ENCODE results near the gene TCF23. TPM values are rescaled to one million over a fixed set of nuclear protein-coding genes. Genes with fewer than 3 reads are reported as not detected.
"Not testable (repeated sequence)": the region's sequence is repeated elsewhere in the genome, so short reads cannot be mapped to it uniquely, and the experiment has no call there.

TCF23 gene
- polyA plus RNA-seq, 5 donors, result 0.06 to 0.15 (median 0.12) TPM

DNA sequence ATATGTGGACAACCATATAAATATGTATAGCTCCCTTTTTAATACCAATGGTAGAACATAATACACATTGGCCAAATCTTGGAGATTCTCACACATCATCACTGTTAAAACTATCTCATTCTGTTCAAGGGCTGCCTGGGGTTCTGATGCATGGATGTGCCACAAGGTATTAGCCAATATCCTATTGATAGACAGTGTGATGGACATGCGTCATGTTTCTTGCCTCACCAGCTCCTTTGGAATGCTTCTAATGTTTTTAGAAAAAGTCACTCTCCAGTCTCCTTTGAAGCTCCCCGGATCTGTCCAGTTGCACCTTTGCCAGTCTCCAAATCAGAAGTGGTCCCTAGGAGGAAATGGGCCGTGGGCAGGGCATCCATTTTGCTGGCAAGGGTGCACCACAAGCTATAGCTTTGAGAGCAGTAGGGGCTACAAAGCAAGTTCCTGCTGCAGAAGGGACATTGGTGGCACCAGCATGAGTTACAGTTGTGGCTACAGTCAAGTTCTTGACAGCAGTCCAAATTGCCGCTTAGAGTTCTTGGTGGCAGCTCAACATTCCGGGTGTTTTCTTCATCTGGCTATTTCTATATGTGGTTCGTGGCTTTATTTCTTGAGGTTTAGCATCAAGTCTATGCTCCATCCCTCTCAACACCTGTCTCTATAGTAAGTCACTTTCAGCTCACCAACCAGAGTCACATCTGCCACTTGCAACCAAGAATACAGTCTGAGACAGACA lies 38.0 kb downstream of the TCF23 start:
- DNase-seq, result no peak

DNA sequence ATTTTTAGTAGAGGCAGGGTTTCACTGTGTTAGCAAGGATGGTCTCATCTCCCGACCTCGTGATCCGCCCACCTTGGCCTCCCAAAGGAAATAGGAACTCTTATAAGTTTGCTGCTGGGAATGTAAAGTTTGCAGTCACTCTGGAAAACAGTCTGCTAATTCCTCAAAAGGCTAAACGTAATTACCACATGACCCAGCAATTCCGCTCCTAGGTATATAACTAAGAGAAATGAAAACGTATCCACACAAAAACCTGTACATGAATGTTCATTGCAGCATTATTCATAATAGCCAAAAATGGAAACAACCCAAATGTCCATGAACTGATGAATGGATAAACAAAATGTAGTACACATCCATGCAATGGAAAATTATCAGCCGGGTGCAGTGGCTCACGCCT lies 41.2 kb downstream of the TCF23 start:
- no peak for DNase-seq

DNA sequence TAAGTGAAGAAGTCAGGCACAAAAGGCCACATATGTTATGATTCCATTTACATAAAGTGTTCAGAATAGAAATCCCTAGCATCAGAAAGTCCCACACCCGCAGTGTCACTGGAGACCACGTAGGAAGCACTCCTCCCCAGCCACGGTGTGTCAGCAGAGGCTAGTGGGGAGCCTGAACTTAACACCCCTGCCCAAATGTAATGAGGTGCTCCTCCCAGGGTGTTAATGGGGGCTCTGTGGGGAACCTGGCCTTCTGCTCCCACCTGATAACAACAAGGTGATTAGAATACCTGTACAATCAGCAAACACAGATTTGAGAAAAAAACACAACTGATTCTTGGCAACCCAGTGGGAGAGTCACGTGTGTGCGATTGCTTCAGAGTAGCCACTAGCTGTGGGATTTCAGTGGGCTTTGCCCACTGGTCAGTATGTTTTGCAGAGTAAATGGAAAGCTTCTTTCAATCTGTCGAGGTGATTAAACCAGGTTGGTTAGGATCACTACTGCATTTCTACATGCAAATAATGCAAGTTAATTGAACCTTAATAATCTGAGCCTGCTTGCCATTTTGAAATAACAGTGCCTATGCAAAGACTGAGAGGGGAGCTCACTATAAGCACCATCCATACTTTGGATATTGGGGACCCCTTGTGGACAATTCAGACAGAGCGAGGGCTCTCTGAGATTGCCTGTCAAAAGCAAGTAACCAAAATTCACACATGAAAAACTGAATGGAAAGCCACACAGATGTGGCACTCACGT lies 42.4 kb downstream of the TCF23 start:
- DNase-seq, result peak; percentile 40 to 56

DNA sequence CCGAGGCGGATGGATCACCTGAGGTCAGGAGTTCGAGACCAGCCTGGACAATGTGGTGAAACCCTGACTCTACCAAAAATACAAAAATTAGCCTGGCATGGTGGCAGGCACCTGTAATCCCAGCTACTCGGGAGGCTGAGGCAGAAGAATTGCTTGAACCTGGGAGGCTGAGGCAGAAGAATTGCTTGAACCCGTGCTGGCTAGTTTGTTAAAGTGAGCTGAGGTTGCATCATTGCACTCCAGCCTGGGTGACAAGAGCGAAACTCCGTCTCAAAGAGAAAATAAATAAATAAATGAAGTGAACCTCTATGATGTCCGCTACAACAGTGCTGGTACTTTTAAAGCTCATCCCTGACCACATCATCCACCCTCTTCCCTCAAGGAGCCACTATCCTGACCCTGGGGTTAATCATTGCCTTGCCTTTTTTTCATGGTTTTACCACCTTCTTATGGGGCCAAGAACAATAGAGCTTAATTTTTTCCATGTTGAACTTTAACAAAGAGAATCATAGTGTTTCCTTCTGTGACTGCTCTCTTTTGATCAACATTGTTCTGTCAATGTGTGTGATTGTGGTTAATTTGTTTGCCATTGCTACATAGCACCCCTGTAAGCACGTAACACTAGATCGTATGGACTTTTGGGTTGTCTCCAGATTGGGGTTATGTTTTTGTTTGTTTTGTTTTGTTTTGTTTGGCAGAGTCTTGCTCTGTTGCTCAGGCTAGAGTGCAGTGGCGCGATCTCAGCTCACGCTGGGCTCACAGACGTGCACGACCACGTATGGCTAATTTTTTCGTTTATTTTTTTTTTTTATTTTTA lies 45.9 kb downstream of the TCF23 start:
- no peak for DNase-seq

DNA sequence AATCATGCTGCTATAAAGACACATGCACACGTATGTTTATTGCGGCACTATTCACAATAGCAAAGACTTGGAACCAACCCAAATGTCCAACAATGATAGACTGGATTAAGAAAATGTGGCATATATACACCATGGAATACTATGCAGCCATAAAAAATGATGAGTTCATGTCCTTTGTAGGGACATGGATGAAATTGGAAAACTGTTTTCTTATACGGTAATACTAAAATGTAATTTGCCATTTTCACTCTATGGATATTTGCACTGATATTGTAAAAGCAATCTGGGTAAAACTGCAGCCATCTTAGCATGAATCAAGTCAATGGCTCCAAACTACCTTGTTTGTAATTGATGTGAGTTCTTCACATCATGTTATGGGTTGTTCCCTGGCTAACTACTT lies 47.0 kb downstream of the TCF23 start:
- DNase-seq, result not testable (repeated sequence)

DNA sequence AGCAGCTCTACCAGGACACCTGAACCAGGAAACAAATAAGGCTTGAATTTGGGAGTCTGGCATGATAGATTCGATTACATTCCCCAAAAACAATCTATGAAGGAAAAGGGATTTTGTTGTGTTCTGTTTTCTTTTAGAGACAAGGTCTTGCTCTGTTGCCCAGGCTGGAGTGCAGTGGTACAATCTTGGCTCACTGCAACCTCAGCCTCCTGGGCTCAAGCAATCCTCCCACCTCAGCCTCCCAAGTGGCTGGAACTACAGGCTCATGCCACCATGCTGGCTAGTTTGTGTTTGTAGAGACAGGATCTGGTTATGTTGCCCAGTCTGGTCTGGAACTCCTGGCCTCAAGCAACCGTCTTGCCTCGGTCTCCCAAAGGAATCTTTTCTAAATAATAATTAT lies 49.3 kb downstream of the TCF23 start:
- not testable (repeated sequence) for DNase-seq

DNA sequence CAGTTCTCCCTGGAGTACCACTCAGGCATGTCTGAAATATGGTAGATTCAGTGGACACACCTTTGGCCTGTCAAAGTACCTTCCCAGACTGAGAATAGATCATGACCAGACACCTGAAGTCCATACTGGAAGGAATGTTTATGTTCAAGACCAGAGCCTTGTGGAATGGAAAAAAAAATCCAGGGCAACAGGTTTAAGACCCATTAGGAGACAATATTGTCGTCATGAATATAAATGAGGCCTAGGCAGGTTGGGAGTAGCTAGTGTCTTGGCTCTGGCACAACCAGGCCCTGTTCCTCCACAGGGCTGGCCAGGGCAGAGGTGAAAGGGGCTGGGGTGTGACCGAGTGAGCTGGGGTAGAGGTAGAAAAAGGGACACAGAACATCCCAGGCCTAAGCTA lies 49.8 kb downstream of the TCF23 start:
- DNase-seq, result no peak

DNA sequence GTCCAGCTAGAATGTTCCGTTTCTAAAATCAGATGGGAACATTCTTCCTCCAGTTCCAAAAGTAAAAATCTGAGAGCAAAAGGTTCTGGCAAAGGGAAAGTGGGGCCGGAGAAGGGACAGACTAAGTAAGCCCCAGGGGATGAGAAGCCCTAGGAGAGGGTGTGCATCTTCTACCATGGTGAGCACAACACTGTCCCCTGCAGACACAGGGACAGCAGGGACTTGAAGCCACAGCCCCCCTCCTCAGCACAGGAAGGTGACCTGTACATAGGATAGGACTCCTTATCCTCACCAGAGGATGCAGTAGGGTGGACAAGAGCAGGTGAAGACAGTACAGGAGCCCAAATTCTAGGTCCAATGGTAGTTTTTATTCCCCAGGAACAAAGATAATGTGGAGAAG lies 50.4 kb downstream of the TCF23 start:
- DNase-seq, result no peak

DNA sequence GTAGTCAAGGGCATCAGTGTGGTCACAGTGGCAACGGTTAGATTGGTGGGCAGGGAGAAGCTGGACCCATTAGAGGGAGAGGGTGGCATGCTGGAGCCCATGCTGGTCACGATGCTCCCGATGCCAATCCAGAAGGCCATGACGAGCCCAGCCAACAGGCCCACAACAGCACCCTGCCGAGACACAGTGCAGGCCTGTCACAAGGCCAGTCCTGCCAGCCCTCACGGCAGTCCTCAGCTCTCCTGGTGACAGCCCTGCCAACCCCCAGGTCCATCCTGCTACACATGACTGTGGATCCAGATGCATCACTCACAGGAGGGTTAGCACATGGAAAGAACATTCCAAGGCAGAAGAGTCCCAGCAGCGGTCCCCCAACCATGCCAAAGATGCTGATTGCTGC lies 52.9 kb downstream of the TCF23 start:
- no peak for DNase-seq

DNA sequence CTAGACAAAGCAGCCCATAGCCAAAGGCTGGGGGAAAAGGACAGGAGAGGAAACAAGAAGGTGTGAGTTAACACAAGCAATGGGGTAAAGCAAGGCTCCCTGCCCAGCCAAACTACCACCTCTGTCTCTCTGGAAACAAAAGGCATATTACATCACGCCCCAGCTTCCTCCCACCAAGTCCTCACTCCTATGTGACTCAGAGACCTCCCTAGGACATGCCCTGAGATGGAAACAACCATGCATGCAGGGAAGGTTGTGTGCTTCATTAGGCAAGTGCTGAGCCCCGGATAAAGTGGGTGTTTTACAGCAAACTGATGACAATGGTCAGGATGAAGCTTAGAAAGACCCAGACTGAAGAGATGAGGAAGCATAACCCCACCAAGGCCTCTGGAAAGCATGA lies 54.0 kb downstream of the TCF23 start:
- DNase-seq, result no peak

DNA sequence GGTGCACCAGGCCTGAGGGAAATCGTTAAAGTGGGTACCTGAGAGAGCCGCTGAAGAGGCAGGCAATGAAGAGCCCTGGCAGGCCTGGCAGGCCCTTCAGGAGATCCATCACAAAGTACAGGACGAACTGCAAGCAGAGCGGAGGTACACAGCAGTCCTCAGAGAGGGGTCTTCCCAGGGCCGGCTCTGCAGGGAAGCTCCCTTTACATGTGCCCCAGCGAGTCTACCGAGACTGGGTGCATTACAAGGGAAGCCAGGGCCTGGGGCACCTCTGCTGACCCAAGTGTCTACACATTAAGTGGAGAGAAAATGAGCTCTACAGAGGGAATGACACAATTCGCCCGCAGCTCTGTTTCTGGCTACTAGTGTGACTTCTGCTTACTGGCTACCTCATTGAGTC lies 54.9 kb downstream of the TCF23 start:
- DNase-seq, result no peak

DNA sequence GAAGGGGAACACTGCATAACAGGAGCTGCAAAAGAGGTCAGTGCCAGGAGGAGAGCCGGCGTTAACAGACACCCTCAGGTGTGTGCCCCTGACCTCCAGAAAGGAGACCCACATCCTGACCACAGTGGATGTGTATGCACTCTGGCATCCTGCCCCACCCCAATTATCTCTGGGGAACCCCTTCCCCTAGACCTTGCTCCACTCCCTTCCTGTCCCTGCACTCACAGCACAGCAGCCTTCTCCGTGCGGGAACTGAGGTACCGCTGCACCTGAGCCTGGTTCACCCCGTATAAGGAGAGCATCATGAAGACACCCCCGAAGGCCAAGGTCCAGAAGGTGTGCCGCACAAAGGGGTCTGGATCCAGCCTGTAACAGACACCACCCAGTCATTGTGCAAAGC lies 55.8 kb downstream of the TCF23 start:
- DNase-seq, result no peak

DNA sequence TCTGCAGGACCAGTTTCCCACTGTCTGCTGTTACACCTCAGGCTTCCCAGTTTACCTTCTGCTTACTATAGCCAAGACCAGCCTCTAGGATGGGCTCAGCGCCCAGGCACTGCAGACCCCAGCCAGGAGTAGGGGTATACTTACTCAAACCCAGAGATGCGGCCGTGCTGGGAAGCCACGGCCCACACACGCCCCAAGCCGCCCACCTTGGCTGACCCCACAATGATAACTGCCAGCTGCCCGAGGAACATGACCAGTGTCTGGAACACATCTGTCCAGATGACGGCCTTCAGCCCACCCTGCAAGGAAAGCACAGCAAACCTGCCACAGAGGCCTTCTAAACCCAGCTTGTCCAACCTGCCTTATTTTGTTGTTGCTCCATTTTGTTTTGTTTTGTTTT lies 56.4 kb downstream of the TCF23 start:
- no peak for DNase-seq

DNA sequence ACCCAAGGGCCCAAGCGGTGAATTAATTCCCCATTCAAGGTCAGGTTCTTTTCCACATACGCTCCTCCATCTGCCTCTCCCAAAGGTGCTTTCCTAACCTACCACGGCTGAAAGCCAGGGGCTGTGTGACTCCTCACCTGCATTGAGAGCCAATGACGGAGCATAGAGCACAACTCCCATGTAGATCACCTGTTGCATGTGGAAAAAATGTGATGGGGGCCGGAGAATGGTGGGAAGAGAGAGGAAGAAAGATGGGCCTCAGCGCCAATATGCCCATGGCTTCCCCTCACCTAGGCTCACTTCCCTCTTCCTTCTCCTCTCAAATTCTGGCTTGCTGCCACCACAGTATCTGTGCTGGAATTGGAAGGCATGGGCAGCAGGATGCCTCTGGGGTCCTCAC lies 57.5 kb downstream of the TCF23 start:
- DNase-seq, result no peak

Other genes with a start within 250 kb of the TCF23 start
- 10 to 100 TPM in 2 of 5 donors, 1 to 10 TPM in 3; 6.2 to 13.6 (median 9.2) TPM for gene MAPRE3, start 178.4 kb upstream of the TCF23 start, polyA plus RNA-seq (ENCODE audit: insufficient read depth in 1 of 5, insufficient read length in 5 of 5, low replicate concordance in 1 of 5)
- 10 to 100 TPM; 56.8 to 89.2 (median 75.8) TPM for gene TMEM214, start 116.0 kb upstream of the TCF23 start, polyA plus RNA-seq (ENCODE audit: insufficient read depth in 1 of 5, insufficient read length in 5 of 5, low replicate concordance in 1 of 5)
- gene AGBL5, start 97.3 kb upstream of the TCF23 start, polyA plus RNA-seq (ENCODE audit: insufficient read depth in 1 of 5, insufficient read length in 5 of 5, low replicate concordance in 1 of 5), result 10 to 100 TPM; 45.6 to 55.3 (median 53.8) TPM
- gene OST4, start 77.3 kb upstream of the TCF23 start, polyA plus RNA-seq (ENCODE audit: insufficient read depth in 1 of 5, insufficient read length in 5 of 5, low replicate concordance in 1 of 5), result 100 to 1,000 TPM; 250 to 316 (median 260) TPM
- gene EMILIN1, start 70.4 kb upstream of the TCF23 start, polyA plus RNA-seq (ENCODE audit: insufficient read depth in 1 of 5, insufficient read length in 5 of 5, low replicate concordance in 1 of 5), result 100 to 1,000 TPM; 120 to 341 (median 140) TPM
- gene KHK, start 62.2 kb upstream of the TCF23 start, polyA plus RNA-seq (ENCODE audit: insufficient read depth in 1 of 5, insufficient read length in 5 of 5, low replicate concordance in 1 of 5), result 1 to 10 TPM; 4.2 to 6.7 (median 4.9) TPM
- gene CGREF1, start 29.9 kb upstream of the TCF23 start, polyA plus RNA-seq (ENCODE audit: insufficient read depth in 1 of 5, insufficient read length in 5 of 5, low replicate concordance in 1 of 5), result under 1 TPM; 0.28 to 0.55 (median 0.41) TPM
- gene ABHD1, start 25.2 kb upstream of the TCF23 start, polyA plus RNA-seq (ENCODE audit: insufficient read depth in 1 of 5, insufficient read length in 5 of 5, low replicate concordance in 1 of 5), result 1 to 10 TPM in 3 of 5 donors, under 1 TPM in 2; 0.61 to 2.2 (median 1.0) TPM
- 10 to 100 TPM; 32.5 to 43.8 (median 40.0) TPM for gene PREB, start 14.4 kb upstream of the TCF23 start, polyA plus RNA-seq (ENCODE audit: insufficient read depth in 1 of 5, insufficient read length in 5 of 5, low replicate concordance in 1 of 5)
- gene PRR30, start 9.6 kb upstream of the TCF23 start, polyA plus RNA-seq (ENCODE audit: insufficient read depth in 1 of 5, insufficient read length in 5 of 5, low replicate concordance in 1 of 5), result not detected
- gene ATRAID, start 63.0 kb downstream of the TCF23 start, polyA plus RNA-seq (ENCODE audit: insufficient read depth in 1 of 5, insufficient read length in 5 of 5, low replicate concordance in 1 of 5), result 100 to 1,000 TPM; 125 to 154 (median 136) TPM
- 10 to 100 TPM; 24.7 to 38.8 (median 28.7) TPM for gene SLC5A6, start 63.3 kb downstream of the TCF23 start, polyA plus RNA-seq (ENCODE audit: insufficient read depth in 1 of 5, insufficient read length in 5 of 5, low replicate concordance in 1 of 5)
- gene CAD, start 68.4 kb downstream of the TCF23 start, polyA plus RNA-seq (ENCODE audit: insufficient read depth in 1 of 5, insufficient read length in 5 of 5, low replicate concordance in 1 of 5), result 10 to 100 TPM; 31.5 to 53.7 (median 35.7) TPM
- gene SLC30A3, start 114.0 kb downstream of the TCF23 start, polyA plus RNA-seq (ENCODE audit: insufficient read depth in 1 of 5, insufficient read length in 5 of 5, low replicate concordance in 1 of 5), result under 1 TPM; 0.24 to 0.61 (median 0.51) TPM
- gene DNAJC5G, start 126.4 kb downstream of the TCF23 start, polyA plus RNA-seq (ENCODE audit: insufficient read depth in 1 of 5, insufficient read length in 5 of 5, low replicate concordance in 1 of 5), result under 1 TPM in 4 of 5 donors, not detected in 1; 0.14 to 0.53 (median 0.30) TPM
- 1 to 10 TPM in 1 of 5 donors, under 1 TPM in 1, not detected in 3; 0.13 to 4.3 TPM for gene TRIM54, start 133.4 kb downstream of the TCF23 start, polyA plus RNA-seq (ENCODE audit: insufficient read depth in 1 of 5, insufficient read length in 5 of 5, low replicate concordance in 1 of 5)
- 1 to 10 TPM; 1.1 to 3.4 (median 1.9) TPM for gene UCN, start 159.4 kb downstream of the TCF23 start, polyA plus RNA-seq (ENCODE audit: insufficient read depth in 1 of 5, insufficient read length in 5 of 5, low replicate concordance in 1 of 5)
- 100 to 1,000 TPM in 1 of 5 donors, 10 to 100 TPM in 4; 80.7 to 114 (median 92.8) TPM for gene MPV17, start 174.1 kb downstream of the TCF23 start, polyA plus RNA-seq (ENCODE audit: insufficient read depth in 1 of 5, insufficient read length in 5 of 5, low replicate concordance in 1 of 5)
- 10 to 100 TPM; 55.7 to 65.1 (median 61.3) TPM for gene GTF3C2, start 207.8 kb downstream of the TCF23 start, polyA plus RNA-seq (ENCODE audit: insufficient read depth in 1 of 5, insufficient read length in 5 of 5, low replicate concordance in 1 of 5)
- 10 to 100 TPM; 50.6 to 61.7 (median 55.9) TPM for gene EIF2B4, start 221.3 kb downstream of the TCF23 start, polyA plus RNA-seq (ENCODE audit: insufficient read depth in 1 of 5, insufficient read length in 5 of 5, low replicate concordance in 1 of 5)
- gene SNX17, start 221.6 kb downstream of the TCF23 start, polyA plus RNA-seq (ENCODE audit: insufficient read depth in 1 of 5, insufficient read length in 5 of 5, low replicate concordance in 1 of 5), result 100 to 1,000 TPM in 2 of 5 donors, 10 to 100 TPM in 3; 83.8 to 120 (median 99.2) TPM
- gene ZNF513, start 231.7 kb downstream of the TCF23 start, polyA plus RNA-seq (ENCODE audit: insufficient read depth in 1 of 5, insufficient read length in 5 of 5, low replicate concordance in 1 of 5), result 10 to 100 TPM; 12.4 to 23.3 (median 14.5) TPM